LNCAP (cell line): ENCODE measurements around the gene SCYGR8.

Experiments used
- CTCF ChIP-seq: fragments of 450-650 bp; IDR thresholded peaks from 2 replicates; pipeline ENCODE4 v1.5.1; 2017; ENCODE audit warnings: mild to moderate bottlenecking

Gene SCYGR8

GRCh38 chr2:227782804-227783203, 37.1 kb downstream of the SCYGR8 start:
- TF ChIP-seq CTCF: no peak

- no peak for TF ChIP-seq CTCF
Observed at GRCh38 chr2:227783404-227784138, 37.9 kb downstream of the SCYGR8 start.

- no peak for TF ChIP-seq CTCF
Observed at GRCh38 chr2:227785293-227785692, 39.6 kb downstream of the SCYGR8 start.

- TF ChIP-seq CTCF: no peak
Observed at GRCh38 chr2:227788561-227789018, 42.9 kb downstream of the SCYGR8 start.

GRCh38 chr2:227789803-227790202, 44.1 kb downstream of the SCYGR8 start:
- TF ChIP-seq CTCF: no peak

GRCh38 chr2:227793148-227793712, 47.5 kb downstream of the SCYGR8 start:
- TF ChIP-seq CTCF: no peak
